GM18858 (cell line): ENCODE data around the gene SLC1A7.

ENCODE experiments used
- ATAC-seq: cut with Tn5 transposase; IDR thresholded peaks from one replicate; pipeline ENCODE4 v1.9.1; 2021; ENCODE audit not compliant: unreplicated experiment

The SLC1A7 gene

GRCh38 chr1:53134042-53134485 lies 8.4 kb downstream of the SLC1A7 start:
- no peak for ATAC-seq

- no peak for ATAC-seq
Observed at GRCh38 chr1:53133261-53134041, 9.0 kb downstream of the SLC1A7 start.

- no peak for ATAC-seq
Observed at GRCh38 chr1:53132176-53132575, 10.3 kb downstream of the SLC1A7 start.

DNA sequence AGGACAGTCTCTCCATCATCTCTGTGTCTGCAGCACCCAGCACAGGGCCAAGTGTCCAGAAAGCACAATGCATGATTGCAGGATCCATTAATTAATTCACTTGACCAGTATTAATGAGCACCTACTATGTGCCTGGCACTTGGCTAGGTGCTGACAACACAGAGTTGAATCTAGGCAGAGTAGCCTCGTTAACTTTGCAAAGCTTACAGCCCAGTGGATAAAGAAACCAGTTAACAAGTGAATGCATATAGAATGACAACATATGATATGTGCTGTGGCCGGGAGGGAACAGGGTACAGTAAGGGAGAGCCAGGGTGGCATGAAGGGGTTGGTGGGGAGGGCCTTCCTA lies 10.9 kb downstream of the SLC1A7 start:
- no peak for ATAC-seq

DNA sequence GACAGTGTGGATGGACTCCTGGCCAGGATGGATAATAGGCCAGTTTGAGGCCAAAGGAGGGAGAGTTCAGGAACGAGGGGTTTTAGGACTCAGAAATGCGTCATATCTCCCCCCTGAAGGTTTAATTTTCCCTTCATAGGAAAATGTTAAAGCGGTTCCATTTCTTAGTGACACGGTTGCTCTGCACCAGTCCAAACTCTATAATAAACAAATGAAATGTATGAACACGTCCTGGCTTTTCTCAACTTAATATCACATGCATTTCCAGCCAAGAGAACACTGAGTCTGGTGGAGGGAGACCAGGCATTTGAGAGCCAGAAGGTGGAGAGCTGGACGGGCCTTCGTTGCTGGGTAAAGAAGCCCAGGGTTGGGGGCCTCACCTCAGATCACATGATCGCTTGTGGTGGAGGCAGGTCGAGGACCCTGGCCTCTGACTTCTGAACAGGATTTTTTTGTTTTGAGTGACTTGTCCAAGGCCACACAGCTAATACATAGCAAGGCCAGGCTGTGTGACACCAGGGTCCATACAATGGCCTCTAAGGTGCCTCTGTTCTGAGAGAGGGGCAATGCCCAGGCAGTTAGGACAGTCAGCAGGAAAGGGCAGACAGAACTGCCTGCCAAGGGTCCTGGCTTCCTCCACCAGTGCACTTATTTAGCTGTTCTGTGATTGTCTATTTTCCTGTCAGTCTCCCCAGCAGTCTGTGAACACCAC lies 11.4 kb downstream of the SLC1A7 start:
- no peak for ATAC-seq

GRCh38 chr1:53130598-53130877 lies 11.9 kb downstream of the SLC1A7 start:
- ATAC-seq = no peak

DNA sequence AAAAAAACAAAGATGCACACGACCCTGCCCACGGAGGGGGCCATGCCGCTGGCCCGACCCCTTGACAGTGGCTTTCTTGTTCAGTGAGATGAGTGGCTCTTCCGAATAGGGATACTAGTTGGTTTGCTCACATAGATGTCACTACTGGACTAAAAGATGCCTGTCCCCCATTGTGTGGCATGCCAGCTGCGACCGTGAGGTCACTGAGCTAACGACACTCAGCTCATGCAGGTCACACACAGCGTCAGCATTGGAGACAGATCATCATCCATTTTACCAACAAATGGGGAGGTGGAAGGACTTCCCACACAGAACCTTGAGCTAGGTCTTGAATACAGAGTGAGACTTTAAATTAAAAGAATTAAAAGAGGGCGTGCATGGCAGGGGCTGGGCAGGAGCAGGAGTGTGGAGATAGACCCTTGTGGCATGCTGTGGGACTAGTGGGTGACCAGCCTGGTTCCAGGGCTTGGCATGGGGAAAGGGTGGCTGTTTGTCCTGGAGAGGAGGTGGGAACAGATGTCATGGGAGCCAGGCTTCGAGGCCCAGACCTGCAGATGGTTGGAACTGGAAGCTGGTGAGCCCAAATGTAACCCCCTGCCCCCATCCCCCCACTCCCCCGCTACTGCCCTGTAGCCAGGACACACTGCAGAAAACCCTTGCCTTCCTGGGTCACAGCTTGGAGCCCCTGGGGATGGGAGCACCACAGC lies 12.4 kb downstream of the SLC1A7 start:
- ATAC-seq = no peak

DNA sequence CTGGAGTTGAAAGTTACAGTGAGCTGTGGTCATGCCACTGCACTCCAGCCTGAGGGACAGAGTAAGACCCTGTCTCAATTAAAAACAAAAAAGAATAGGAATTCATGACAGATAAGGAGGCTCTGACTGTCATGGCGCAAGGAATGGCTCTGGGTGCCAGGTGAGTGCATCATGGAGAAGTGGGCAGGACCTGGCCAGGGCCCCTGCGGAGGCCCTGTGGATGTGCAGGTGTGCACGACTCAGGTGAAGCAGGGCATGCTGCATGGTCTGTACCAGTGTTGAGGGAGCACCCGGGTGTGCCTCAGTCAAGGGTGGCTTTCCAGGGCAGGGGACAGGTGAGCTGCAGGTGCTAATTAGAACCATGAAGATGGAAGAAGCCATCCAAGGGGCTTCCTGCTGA lies 14.0 kb downstream of the SLC1A7 start:
- no peak for ATAC-seq

- ATAC-seq = no peak
Observed at GRCh38 chr1:53127546-53127945, 14.9 kb downstream of the SLC1A7 start.

DNA sequence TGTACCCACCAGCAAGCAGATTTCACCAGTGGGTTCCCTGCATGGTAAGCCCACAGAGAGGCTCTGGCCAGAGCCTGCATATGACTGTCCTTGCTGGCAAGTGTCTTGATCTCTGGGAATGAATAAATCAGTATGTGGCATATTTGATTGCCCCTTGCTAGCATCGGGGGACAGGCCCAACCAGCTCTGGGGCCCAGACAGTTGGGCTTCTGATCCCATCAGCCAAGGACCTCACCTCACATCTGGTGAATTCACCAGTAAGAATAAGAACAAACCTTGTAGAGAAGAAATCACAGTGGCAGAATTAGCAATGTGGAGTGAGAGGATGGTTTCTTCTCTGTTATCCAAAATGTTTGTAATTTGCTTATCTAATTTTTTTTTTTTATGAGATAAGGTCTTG lies 15.9 kb downstream of the SLC1A7 start:
- no peak for ATAC-seq

GRCh38 chr1:53125623-53126360 lies 16.6 kb downstream of the SLC1A7 start:
- ATAC-seq = no peak

DNA sequence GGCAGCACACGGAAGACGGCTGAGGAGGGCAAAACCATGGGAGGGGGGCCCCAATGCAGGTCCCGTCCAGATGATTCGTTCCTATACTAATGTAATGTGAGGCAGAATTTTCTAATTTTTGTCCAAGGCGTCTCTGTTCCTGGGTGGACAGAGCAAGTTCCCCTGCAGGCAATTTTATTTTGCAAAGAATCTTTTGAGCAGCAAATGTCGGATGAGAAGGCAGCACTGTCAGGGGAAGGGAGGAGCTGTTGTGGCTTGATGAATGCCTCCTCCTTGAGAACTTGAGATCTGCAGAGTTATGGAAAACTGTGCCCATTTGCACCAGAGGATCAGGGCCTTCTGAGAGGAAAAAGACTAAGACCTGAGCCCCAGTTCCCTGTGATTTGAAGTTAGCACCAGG lies 17.3 kb downstream of the SLC1A7 start:
- no peak for ATAC-seq

GRCh38 chr1:53123453-53124140 lies 18.8 kb downstream of the SLC1A7 start:
- ATAC-seq = no peak

DNA sequence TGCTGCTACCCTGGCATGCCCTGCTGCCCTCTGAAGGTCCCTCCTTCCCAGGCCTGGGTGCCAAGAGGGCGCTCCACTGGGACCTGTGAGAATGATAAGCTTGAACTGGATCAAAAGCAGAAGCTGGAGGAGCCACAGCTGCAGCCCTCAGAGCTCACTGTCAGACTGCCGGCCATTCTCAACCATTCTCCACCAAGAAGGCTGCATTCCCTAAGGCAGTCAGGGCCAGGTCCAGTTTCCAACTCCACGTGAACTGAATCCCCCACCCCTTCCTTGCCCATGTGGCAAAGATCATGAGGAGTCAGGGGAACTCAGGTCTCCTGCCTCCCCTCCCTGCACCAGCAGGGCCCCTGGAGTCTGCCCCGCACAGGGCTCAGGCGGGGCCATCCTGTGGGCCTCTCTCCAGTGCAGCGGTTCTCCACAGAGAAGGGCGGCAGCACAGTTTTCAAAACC lies 19.5 kb downstream of the SLC1A7 start:
- ATAC-seq = no peak

- ATAC-seq = no peak
Observed at GRCh38 chr1:53122201-53122885, 20.1 kb downstream of the SLC1A7 start.

GRCh38 chr1:53121319-53122172 lies 20.9 kb downstream of the SLC1A7 start:
- no peak for ATAC-seq

DNA sequence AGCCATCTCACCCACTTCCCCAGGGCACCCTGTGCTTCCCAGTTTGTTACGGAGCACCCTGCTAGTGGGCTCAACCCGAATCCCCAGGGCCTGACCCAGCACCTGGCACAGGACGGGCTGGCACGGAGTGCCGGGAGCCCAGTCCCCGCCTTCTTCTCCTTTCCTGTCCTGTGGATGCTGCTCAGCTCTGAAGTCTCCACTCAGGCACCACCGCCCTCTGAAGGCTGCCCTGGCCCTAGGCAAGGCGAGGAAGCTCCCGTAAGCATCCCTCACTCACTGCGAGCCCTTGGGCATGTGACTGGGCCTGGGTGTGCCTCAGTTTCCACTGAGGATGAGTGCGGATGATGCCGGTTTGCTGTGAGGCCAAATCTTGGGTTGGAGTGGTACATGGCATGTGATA lies 21.8 kb downstream of the SLC1A7 start:
- no peak for ATAC-seq

DNA sequence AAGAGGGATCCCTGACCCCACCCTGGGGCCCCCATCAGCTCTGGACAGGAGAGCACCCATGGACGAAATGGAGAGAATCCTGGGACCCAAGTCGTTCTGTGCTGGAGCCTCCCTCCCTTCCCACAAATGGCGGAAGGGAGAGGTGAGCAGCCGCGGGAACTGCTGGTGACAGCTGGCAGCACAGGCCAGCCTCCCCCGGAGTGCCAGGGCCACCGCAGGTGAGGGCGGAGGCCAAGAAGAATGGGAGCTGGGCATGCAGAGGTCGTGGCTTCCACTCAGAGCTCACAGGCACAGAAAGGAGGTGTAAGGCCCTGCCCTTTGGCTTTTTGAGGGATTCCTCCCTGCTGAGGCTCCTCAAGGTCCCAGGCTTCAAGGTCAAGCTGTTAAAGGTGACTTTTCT lies 24.6 kb downstream of the SLC1A7 start:
- ATAC-seq = no peak

- no peak for ATAC-seq
Observed at GRCh38 chr1:53116933-53117600, 25.4 kb downstream of the SLC1A7 start.
